Endodermal cell (in vitro differentiated cells): ENCODE data around the gene RELCH. TPM values are rescaled to one million over a fixed set of nuclear protein-coding genes. Genes with fewer than 3 reads are reported as not detected.

Experiments
- DNase-seq: peaks from one replicate; pipeline ENCODE4 v3.0.0-alpha.2; 2017
- H3K27ac ChIP-seq: 2 replicates; pipeline ENCODE4 v1.5.1; 2013; ENCODE audit warnings: mild to moderate bottlenecking, low read depth, low read length, moderate library complexity
- H3K27me3 ChIP-seq: 2 replicates; pipeline ENCODE4 v1.6.1; 2013; ENCODE audit warnings: mild to moderate bottlenecking, low read length, moderate library complexity; ENCODE audit not compliant: insufficient read depth, control insufficient read depth, poor library complexity, severe bottlenecking
- H3K36me3 ChIP-seq: 2 replicates; pipeline ENCODE4 v1.7.0; 2013; ENCODE audit warnings: mild to moderate bottlenecking, low read length, moderate library complexity; ENCODE audit not compliant: control insufficient read depth, insufficient read depth
- H3K4me1 ChIP-seq: one replicate; pipeline ENCODE4 v1.7.0; 2013; ENCODE audit warnings: low read length; ENCODE audit not compliant: control insufficient read depth, insufficient read depth
- H3K4me3 ChIP-seq: 2 replicates; pipeline ENCODE4 v1.5.1; 2013; ENCODE audit warnings: mild to moderate bottlenecking, low read length, moderate library complexity
- H3K9ac ChIP-seq: 2 replicates; pipeline ENCODE4 v1.6.1; 2013; ENCODE audit warnings: mild to moderate bottlenecking, low read length, moderate library complexity; ENCODE audit not compliant: poor library complexity, severe bottlenecking; ENCODE audit errors: extremely low read depth
- H3K9me3 ChIP-seq: 2 replicates; pipeline ENCODE4 v1.6.1; 2013; ENCODE audit warnings: mild to moderate bottlenecking, low read length, moderate library complexity; ENCODE audit not compliant: control insufficient read depth
- H3K27ac Mint-ChIP-seq: 2 replicates; pipeline ENCODE4 v1.8.0; 2020; ENCODE audit warnings: mixed read lengths
- H3K27me3 Mint-ChIP-seq: 2 replicates; pipeline ENCODE4 v1.8.0; 2021; ENCODE audit warnings: mild to moderate bottlenecking, mixed read lengths; ENCODE audit not compliant: insufficient read depth
- H3K36me3 Mint-ChIP-seq: 2 replicates; pipeline ENCODE4 v1.8.0; 2020; ENCODE audit warnings: low read depth, mixed read lengths
- H3K4me1 Mint-ChIP-seq: 2 replicates; pipeline ENCODE4 v1.8.0; 2020; ENCODE audit warnings: mixed read lengths
- H3K4me3 Mint-ChIP-seq: 2 replicates; pipeline ENCODE4 v1.8.0; 2020; ENCODE audit warnings: mild to moderate bottlenecking, moderate library complexity, mixed read lengths
- H3K9me3 Mint-ChIP-seq: 2 replicates; pipeline ENCODE4 v1.8.0; 2020; ENCODE audit warnings: mild to moderate bottlenecking, mixed read lengths
- CTCF ChIP-seq: fragments of 200-600 bp; sonication (generic); conservative IDR thresholded peaks from 2 replicates; pipeline ENCODE4 v1.5.0; 2021; ENCODE audit warnings: antibody characterized with exemption, mild to moderate bottlenecking
- WGBS, 2 experiments: methylation state at CpG; one replicate each; pipeline versions ENCODE4 v1.1.5 to v1.1.7; 2013; ENCODE audit warnings: missing lambda C conversion rate in 2 of 2, mixed read lengths in 1 of 2; ENCODE audit not compliant: insufficient coverage in 1 of 2, insufficient read length in 1 of 2; 5-methylcytosine and 5-hydroxymethylcytosine counted together
- total RNA-seq, 2 donors: library from RNA; stranded (reverse); fragmentation: NEBNext Ultra II Directional in 1 of 2; extraction: Animal tissue kit (Norgen Biotek cat#: 25700) in 1 of 2; gene quantifications; 2 replicates in 1 of 2; 3 replicates in 1 of 2; pipeline ENCODE4 v1.2.1, GENCODE V29; 2021

RELCH gene
- total RNA-seq, 2 donors from 2014 or later = 29.4 to 32.0 TPM

- Histone ChIP-seq H3K9me3 (no peaks in the 10 kb centered on the region), H3K27ac (no peak overlapping the region), H3K9ac (no peak overlapping the region), H3K36me3 (peaks cover 58% of the 10 kb centered on the region), H3K4me1 (no peaks in the 10 kb centered on the region), H3K4me3 (no peak overlapping the region), H3K27me3 (no peaks in the 10 kb centered on the region)
- Mint-ChIP-seq H3K4me3 (no peak overlapping the region), H3K27ac (no peak overlapping the region), H3K36me3 (peaks cover 7% of the 10 kb centered on the region), H3K4me1 (peaks cover 5% of the 10 kb centered on the region), H3K27me3 (no peaks in the 10 kb centered on the region), H3K9me3 (no peaks in the 10 kb centered on the region)
- peak; percentile 55 for TF ChIP-seq CTCF
- DNase-seq = no peak
Measured at GRCh38 chr18:62294073-62294472, 107.0 kb downstream of the RELCH start.

- no peak overlapping the region for H3K4me3 ChIP-seq
- no peak for TF ChIP-seq CTCF
- H3K9ac ChIP-seq = no peak overlapping the region
Measured at GRCh38 chr18:62300359-62300963, 113.4 kb downstream of the RELCH start.

GRCh38 chr18:62301322-62301721 is 114.3 kb downstream of the RELCH start:
- Histone ChIP-seq H3K27ac (no peak overlapping the region), H3K27me3 (no peaks in the 10 kb centered on the region), H3K4me3 (no peak overlapping the region), H3K9ac (no peak overlapping the region), H3K9me3 (no peaks in the 10 kb centered on the region), H3K36me3 (peaks cover 64% of the 10 kb centered on the region), H3K4me1 (no peaks in the 10 kb centered on the region)
- no peak overlapping the region for H3K4me3 Mint-ChIP-seq
- no peak overlapping the region for H3K27ac Mint-ChIP-seq
- no peak for TF ChIP-seq CTCF
- H3K4me1 Mint-ChIP-seq = peaks cover 17% of the 10 kb centered on the region
- H3K9me3 Mint-ChIP-seq = no peaks in the 10 kb centered on the region
- DNase-seq = no peak
- H3K36me3 Mint-ChIP-seq = peaks cover 27% of the 10 kb centered on the region
- H3K27me3 Mint-ChIP-seq = no peaks in the 10 kb centered on the region
- WGBS, 2 experiments = 97 to 100% methylated on average over 1 of the region's 1 CpG

More at GRCh38 chr18:62300359-62300963, 113.4 kb downstream of the RELCH start:
- H3K4me1 ChIP-seq = no peaks in the 10 kb centered on the region
- H3K4me3 Mint-ChIP-seq = no peak overlapping the region
- H3K27me3 Mint-ChIP-seq = no peaks in the 10 kb centered on the region
- no peaks in the 10 kb centered on the region for H3K9me3 ChIP-seq
- DNase-seq = no peak
- H3K27ac ChIP-seq = no peak overlapping the region
- H3K36me3 Mint-ChIP-seq = peaks cover 27% of the 10 kb centered on the region
- H3K27me3 ChIP-seq = no peaks in the 10 kb centered on the region
- H3K27ac Mint-ChIP-seq = no peak overlapping the region
- H3K36me3 ChIP-seq = peaks cover 63% of the 10 kb centered on the region
- H3K4me1 Mint-ChIP-seq = peaks cover 17% of the 10 kb centered on the region
- 97 to 100% methylated on average over 3 of the region's 3 CpGs for WGBS, 2 experiments
- H3K9me3 Mint-ChIP-seq = no peaks in the 10 kb centered on the region
